Fibroblast of skin of abdomen (primary cell): ENCODE results near the gene LRRC41.
"Not testable (repeated sequence)": the region's sequence is repeated elsewhere in the genome, so short reads cannot be mapped to it uniquely, and the experiment has no call there.

ENCODE experiments used
- DNase-seq: peaks from one replicate; pipeline ENCODE4 v3.0.0-alpha.2; 2013

Gene LRRC41

DNA sequence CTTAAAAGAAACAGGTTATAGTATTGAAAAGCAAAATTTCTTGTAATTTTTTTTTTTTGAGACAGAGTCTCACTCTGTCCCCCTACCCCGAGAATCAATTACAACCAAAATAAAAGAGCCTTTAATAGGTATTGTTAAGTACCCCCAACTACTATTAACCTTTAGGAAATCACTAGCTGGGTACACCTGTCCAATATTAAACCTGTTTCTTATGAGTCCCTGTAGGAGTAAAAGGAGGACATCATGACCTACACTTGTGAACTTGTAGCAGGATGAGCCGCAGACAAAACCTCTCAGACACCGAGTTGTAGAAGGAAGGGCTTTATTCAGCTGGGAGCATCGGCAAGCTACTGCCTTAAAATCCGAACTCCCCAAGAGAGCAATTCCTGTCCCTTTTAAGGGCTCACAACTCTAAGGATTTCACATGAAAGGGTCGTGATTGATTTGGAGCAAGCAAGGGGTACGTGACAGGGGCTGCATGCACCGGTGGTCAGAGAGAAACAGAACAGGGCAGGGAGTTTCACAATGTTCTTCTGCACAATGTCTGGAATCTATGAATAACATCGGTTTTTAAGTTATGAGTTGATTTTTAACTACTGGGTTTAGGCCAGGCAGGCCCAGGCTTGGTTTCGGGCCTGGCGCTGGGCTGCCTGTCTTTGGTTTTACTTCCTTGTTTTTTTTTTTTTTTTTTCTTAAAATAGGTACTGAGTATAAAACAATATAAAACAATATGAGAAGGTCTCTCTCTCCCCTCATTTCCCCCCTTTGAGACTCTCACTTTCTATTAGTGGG, 22.1 kb upstream of the LRRC41 start:
- DNase-seq, result not testable (repeated sequence)

DNA sequence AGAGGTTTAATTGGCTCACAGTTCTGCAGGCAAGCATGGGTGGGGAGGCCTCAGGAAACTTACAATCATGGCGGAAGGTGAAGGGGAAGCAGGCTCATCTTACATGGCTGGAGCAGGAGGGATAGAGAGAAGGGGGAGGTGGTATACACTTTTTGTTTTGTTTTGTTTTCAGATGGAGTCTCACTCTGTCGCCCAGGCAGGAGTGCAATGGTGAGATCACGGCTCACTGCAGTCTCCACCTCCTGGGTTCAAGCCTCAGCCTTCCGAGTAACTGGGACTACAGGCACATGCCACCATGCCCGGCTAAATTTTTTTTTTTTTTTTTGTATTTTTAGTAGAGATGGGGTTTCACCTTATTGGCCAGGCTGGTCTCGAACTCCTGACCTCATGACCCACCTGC, 18.8 kb upstream of the LRRC41 start:
- DNase-seq, result not testable (repeated sequence)

DNA sequence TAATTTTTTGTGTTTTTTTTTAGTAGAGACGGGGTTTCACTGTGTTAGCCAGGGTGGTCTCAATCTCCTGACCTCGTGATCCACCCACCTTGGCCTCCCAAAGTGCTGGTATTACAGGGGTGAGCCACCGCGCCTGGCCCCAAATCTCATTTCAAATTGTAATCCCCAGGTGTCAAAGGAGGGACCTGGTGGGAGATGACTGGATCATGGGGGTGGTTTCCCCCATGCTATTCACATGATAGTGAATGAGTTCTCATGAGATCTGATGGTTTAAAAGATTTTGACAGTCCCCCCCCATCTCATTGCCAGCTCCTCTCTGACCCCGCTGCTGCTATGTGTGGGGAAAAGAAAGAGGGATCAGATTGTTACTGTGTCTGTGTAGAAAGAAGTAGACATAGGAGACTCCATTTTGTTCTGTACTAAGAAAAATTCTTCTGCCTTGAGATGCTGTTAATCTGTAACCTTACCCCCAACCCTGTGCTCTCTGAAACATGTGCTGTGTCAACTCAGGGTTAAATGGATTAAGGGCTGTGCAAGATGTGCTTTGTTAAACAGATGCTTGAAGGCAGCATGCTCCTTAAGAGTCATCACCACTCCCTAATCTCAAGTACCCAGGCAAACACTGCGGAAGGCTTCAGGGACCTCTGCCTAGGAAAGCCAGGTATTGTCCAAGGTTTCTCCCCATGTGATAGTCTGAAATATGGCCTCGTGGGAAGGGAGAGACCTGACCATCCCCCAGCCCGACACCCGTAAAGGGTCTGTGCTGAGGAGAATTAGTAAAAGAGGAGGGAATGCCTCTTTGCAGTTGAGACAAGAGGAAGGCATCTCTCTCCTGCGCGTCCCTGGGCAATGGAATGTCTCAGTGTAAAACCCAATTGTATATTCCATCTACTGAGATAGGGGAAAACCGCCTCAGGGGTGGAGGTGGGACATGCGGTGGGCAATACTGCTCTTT, 16.8 kb upstream of the LRRC41 start:
- DNase-seq, result not testable (repeated sequence)

DNA sequence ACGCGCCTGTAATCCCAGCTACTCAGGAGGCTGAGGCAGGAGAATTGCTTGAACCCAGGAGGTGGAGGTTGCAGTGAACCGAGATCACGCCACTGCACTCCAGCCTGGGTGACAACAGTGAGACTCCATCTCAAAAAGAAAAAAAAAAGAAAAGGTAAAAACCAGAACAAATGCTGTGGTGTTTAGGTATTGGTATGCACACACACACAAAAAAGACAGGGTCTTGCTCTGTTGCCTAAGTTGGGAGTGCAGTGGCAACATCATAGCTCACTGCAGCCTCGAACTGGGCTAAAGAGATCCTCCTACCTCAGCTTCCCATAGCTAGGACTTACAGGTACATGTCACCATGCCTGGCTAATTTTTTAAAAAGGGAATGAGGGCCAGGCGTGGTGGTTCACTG, 15.9 kb upstream of the LRRC41 start:
- not testable (repeated sequence) for DNase-seq

DNA sequence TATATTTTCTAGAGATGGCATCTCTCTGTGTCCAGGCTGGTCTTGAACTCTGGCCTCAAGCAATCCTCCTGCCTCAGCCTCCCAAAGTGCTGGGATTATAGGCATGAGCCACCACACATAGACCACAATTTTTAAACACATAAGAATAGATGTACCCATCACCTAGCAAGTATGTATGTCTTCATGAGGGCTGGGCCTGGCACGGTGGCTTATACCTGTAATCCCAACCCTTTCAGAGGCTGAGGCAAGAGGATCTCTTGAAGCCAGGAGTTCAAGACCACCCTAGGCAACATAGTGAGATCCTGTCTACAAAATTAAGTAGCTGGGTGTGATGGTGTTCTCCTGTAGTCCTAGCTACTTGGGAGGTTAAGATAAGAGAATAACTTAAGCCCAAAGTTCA, 13.9 kb upstream of the LRRC41 start:
- no peak for DNase-seq

DNA sequence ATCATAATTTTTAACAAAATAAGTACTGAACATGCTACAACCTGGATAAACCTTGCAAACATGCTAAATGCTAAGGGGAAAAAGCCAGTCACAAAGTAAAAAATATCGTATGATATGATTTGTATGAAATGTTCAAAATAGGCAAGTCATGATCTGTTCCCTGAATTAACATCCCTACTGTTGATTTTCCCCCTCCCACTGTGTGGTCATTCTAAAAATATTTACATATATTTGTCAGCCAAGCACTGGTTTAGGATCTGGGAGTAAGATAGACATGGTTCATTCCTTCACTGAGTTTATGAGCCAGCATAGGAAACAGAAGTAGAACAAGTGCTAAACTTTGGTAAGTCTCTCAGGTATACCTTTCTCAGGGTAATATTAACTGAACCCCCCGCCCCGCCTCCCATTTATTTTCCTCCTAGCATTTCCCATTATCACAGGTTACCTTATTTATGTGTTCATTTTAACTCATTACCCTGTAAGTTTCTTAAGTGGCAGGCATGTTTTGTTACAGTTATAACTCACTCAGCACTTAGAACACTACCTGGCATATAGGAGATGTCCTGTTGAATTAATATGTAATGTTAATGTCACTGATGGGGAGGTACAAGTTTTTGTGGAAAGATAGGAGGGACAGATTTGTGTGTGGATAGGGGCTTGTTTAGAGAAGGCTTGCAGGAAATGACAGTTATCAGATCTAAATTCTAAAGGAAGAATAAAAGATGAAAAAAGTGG, 12.4 kb upstream of the LRRC41 start:
- peak; percentile 26 for DNase-seq

DNA sequence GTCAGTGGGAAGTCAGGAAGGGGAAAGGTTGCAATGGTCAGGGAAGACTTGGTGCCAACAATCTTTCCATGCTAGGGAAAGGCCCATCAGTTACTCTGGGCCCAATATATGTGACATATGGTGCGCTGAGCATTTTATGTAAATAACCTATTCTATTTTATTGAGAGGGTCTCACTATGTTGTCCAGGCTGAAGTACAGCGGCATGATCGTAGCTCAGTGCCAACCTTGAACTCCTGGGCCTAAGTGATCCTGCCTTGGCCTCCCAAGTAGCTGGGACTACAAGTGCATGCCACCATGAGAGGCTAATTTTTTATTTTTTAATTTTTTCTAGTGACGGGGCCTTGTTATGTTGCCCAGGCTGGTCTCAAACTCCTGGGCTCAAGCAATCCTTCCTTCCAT, 6.9 kb upstream of the LRRC41 start:
- DNase-seq, result no peak

GRCh38 chr1:46309401-46310159, 6.2 kb upstream of the LRRC41 start:
- DNase-seq, result no peak

GRCh38 chr1:46306159-46306530, 2.7 kb upstream of the LRRC41 start:
- DNase-seq, result no peak

DNA sequence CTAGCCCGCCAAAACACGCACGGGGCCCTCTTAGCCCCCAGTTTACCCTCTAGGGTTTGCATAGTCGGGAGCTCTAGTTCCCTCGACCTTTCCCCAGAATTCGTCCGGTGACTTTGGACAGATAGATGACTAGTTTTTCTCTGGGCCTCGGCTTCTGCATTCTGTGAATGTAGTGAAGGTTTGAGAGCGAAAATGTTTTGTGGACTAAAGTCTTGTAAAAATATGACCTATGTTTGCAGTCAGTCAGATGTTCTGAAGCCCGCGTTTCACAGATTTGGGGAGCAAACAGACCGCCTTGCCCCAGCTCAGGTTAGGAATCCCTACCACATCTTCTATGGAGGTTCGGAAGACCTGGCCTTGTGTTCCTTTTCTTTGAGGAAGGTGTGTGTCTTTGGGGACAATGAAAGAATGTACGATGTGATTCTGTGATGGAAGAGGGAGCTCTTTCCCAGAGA, 483 bp upstream of the LRRC41 start:
- DNase-seq, result no peak

DNA sequence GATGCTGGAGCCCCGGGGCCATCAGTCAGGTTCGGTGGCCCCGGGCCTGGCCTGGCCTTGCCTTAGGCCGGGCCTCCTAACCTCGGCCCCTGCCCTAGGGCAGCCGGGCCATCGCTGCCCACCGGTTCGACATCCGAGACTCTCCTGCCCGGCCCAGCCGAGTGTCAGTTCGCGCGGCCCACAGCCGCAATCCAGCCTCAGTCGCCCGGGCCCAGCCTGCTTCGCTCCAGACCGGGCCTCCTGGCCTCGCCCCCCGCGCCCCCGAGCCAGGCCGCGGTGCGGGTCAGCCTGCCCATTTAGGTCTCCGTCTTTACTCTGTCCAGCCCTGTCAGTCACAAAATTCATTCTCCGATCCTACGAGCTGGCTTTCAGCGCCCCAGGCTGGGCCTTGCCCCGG, 777 bp downstream of the LRRC41 start:
- DNase-seq, result peak; percentile 20

- peak; percentile 47 for DNase-seq
These were observed 1.4 kb downstream of the LRRC41 start for GRCh38 chr1:46301808-46302640.

GRCh38 chr1:46301406-46301807, 2.0 kb downstream of the LRRC41 start:
- DNase-seq, result no peak

DNA sequence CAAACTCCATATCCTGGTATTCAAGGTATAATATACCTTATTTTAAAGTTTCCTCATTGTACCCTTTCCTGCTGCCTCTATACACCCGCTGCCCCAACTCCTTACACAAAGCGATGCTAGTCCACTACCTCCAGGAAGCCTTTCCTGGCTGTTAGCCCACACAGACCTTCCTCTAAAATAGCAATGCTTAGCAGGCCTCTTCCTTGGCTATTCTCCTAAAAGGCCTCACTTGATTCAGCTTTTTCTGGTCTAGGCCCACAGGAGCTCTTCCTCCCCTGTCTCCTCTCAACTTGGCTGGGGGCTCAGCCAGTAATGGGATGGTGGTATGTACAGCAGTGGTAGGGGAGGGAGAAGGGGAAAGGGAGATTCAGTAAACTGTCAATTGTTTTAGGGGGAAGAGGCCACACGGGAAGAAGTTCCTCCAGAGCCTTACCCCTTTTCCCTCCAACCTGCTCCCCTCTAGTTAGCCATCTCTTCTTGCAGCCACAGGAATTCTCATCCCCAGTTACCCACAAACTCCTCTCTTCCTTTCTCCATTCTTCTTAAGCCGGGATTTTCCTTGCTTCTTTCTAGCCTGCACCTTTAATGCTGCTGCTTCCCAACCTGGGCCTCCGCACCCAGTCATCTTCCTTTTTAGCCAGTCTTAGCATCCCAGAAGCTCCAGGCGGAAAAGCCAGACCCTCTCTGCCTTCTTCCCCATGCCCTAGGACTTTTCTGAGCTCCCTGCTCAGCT, 2.6 kb downstream of the LRRC41 start:
- DNase-seq, result peak; percentile 35

DNA sequence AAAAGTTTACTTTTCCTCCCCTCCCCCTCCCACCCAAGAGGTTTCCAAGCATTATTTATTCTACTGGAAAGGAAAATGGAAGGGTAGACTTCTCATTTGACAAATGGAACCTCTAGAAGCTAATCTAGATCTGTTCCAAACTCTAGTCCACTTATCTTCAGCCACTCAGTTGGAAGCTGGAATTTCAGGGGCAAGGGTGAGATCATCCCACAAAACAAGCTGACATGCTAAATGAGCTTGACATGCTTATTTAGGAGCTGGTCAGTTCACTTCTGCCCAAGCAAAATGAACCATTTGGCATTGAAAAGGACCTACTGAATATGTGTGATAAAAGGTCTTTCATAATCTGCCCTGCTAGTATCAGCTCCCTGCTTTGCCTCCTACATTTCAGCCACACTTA, 5.0 kb downstream of the LRRC41 start:
- no peak for DNase-seq

- no peak for DNase-seq
These were observed 8.1 kb downstream of the LRRC41 start for GRCh38 chr1:46295306-46295705.

DNA sequence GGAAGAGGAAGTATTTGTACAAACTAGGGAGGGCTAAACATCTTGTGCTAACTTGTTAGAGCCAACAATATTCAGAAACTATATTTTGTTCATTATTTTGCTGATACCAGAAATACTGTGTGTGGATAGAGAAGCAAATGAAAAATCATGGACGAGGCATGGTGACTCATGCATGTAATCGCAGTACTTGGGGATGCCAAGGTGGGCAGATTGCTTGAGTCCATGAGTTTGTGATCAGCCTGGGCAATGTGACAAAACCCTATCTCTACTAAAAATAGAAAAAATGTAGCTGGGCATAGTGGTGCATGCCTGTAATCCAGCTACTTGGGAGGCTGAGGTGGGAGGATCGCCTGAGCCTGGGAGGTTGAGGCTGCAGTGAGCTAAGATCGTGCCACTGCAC, 13.4 kb downstream of the LRRC41 start:
- DNase-seq, result no peak

- no peak for DNase-seq
These were observed 14.3 kb downstream of the LRRC41 start for GRCh38 chr1:46289134-46289494.

- peak; percentile 63 for DNase-seq
These were observed 14.8 kb downstream of the LRRC41 start for GRCh38 chr1:46288485-46289133.
